OCI-LY7 (cell line): Measurements from ENCODE around the gene PPP2R3B. TPM values are rescaled to one million over a fixed set of nuclear protein-coding genes. Genes with fewer than 3 reads are reported as not detected.
"Not testable (repeated sequence)": the region's sequence is repeated elsewhere in the genome, so short reads cannot be mapped to it uniquely, and the experiment has no call there.

Experiments
- BruUV-seq: library from RNA; stranded (reverse); fragments of 400-500 nt; replicated peaks from 2 replicates; lab custom pipeline; 2021; lab: Mats Ljungman, UMichigan
- CTCF ChIA-PET: fragments of 300-600 bp; sonication (Branson Sonifier 250); formaldehyde crosslinking; loops from one replicate; lab custom pipeline; 2022; ENCODE audit warnings: antibody characterized with exemption; ENCODE audit not compliant: unreplicated experiment; lab: Charles Lee
- POLR2A ChIA-PET: fragments of 300-600 bp; sonication (Branson Sonifier 250); formaldehyde crosslinking; loops from one replicate; lab custom pipeline; 2022; ENCODE audit warnings: antibody characterized with exemption; lab: Charles Lee
- DNase-seq: peaks from one replicate; pipeline ENCODE4 v3.0.0-alpha.2; 2015; ENCODE audit warnings: low spot score
- H2AFZ ChIP-seq: fragments of 200-600 bp; sonication (generic), shearing (Covaris generic); 2 replicates; pipeline ENCODE4 v1.6.1; 2014; ENCODE audit warnings: mild to moderate bottlenecking, antibody characterized with exemption, low read length, moderate library complexity
- H3K27ac ChIP-seq: fragments of 200-600 bp; sonication (generic); 2 replicates; pipeline ENCODE4 v1.5.1; 2014; ENCODE audit warnings: mixed run types, low read depth, mild to moderate bottlenecking, moderate library complexity, low read length, inconsistent platforms; ENCODE audit not compliant: poor library complexity, severe bottlenecking
- H3K36me3 ChIP-seq: fragments of 200-600 bp; sonication (generic); 2 replicates; pipeline ENCODE4 v1.6.1; 2014; ENCODE audit warnings: mild to moderate bottlenecking, antibody characterized with exemption, low read length, moderate library complexity, mixed read lengths; ENCODE audit not compliant: insufficient read depth
- H3K4me1 ChIP-seq: fragments of 200-600 bp; sonication (generic); 2 replicates; pipeline ENCODE4 v1.5.1; 2014; ENCODE audit warnings: mild to moderate bottlenecking, low read length; ENCODE audit not compliant: insufficient read depth, poor library complexity, severe bottlenecking
- H3K4me2 ChIP-seq: fragments of 200-600 bp; sonication (generic); 2 replicates; pipeline ENCODE4 v1.6.1; 2014; ENCODE audit warnings: mild to moderate bottlenecking, low read length
- H3K4me3 ChIP-seq: fragments of 200-600 bp; sonication (generic); 2 replicates; pipeline ENCODE4 v1.5.1; 2014; ENCODE audit warnings: mild to moderate bottlenecking, low read depth, low read length; ENCODE audit not compliant: poor library complexity, severe bottlenecking
- H3K79me2 ChIP-seq: fragments of 200-600 bp; sonication (generic); 2 replicates; pipeline ENCODE4 v1.6.1; 2016; ENCODE audit warnings: low read depth, mild to moderate bottlenecking, low read length, moderate library complexity, mixed read lengths; ENCODE audit not compliant: insufficient read depth
- H3K9me2 ChIP-seq: fragments of 200-600 bp; sonication (generic); 2 replicates; pipeline ENCODE4 v1.6.1; 2016; ENCODE audit warnings: mild to moderate bottlenecking, low read length, mixed read lengths; ENCODE audit not compliant: insufficient read depth
- H3K9me3 ChIP-seq: fragments of 200-600 bp; sonication (generic); 2 replicates; pipeline ENCODE4 v1.6.1; 2014; ENCODE audit warnings: mild to moderate bottlenecking, mixed run types, low read length, mixed read lengths
- H4K20me1 ChIP-seq: fragments of 200-600 bp; sonication (generic); 2 replicates; pipeline ENCODE4 v1.6.1; 2014; ENCODE audit warnings: mild to moderate bottlenecking, antibody characterized with exemption, low read length, moderate library complexity, mixed read lengths; ENCODE audit not compliant: insufficient read depth
- EZH2phosphoT487 ChIP-seq: fragments of 200-600 bp; sonication (generic); IDR thresholded peaks from 2 replicates; pipeline ENCODE4 v1.6.1; 2018; ENCODE audit warnings: low read depth, borderline replicate concordance, mild to moderate bottlenecking, mixed run types, antibody characterized with exemption, low read length, moderate library complexity, mixed read lengths
- intact Hi-C: fragments of 100-400 bp; cut with micrococcal nuclease; formaldehyde crosslinking; loops from one replicate; pipeline ENCODE4 v1.10.0; 2022; ENCODE audit not compliant: unreplicated experiment
- total RNA-seq, 2 experiments: library from RNA; depleted of rRNA in 1 of 2; stranded (reverse); fragments of >200 nt in 1 of 2; shearing (Covaris generic) in 1 of 2; gene quantifications; 2 replicates each; pipeline ENCODE4 v1.2.3, GENCODE V29; 2014 to 2022
- TF ChIP-seq, protein P1 (sequence below): fragments of 200-600 bp; sonication (generic); conservative IDR thresholded peaks from 2 replicates; pipeline ENCODE4 v1.5.1; 2014; ENCODE audit warnings: mild to moderate bottlenecking, antibody characterized with exemption, low read length, moderate library complexity, mixed read lengths

The PPP2R3B gene
- total RNA-seq, 2 experiments from 2014 or later: 270 to 342 TPM

GRCh38 chrX:387729-388128, 1.0 kb upstream of the PPP2R3B start:
- no TSS peak for BruUV-seq
- no peak for TF ChIP-seq EZH2phosphoT487
- TF ChIP-seq, protein P1, sequence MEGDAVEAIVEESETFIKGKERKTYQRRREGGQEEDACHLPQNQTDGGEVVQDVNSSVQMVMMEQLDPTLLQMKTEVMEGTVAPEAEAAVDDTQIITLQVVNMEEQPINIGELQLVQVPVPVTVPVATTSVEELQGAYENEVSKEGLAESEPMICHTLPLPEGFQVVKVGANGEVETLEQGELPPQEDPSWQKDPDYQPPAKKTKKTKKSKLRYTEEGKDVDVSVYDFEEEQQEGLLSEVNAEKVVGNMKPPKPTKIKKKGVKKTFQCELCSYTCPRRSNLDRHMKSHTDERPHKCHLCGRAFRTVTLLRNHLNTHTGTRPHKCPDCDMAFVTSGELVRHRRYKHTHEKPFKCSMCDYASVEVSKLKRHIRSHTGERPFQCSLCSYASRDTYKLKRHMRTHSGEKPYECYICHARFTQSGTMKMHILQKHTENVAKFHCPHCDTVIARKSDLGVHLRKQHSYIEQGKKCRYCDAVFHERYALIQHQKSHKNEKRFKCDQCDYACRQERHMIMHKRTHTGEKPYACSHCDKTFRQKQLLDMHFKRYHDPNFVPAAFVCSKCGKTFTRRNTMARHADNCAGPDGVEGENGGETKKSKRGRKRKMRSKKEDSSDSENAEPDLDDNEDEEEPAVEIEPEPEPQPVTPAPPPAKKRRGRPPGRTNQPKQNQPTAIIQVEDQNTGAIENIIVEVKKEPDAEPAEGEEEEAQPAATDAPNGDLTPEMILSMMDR: no peak
- peaks cover 11% of the 10 kb centered on the region for H3K36me3 ChIP-seq
- DNase-seq: no peak
- ChIA-PET CTCF (no interaction called here), POLR2A (no interaction called here)
- peaks cover 33% of the 10 kb centered on the region for H3K79me2 ChIP-seq
- intact Hi-C loops: loop anchor here (1.0 kb wide), 1 partner anchor 15 kb away; no protein-coding TSS in a partner anchor
- peak overlapping the region; percentile 74 for H3K4me3 ChIP-seq
- H4K20me1 ChIP-seq: no peaks in the 10 kb centered on the region
- H3K27ac ChIP-seq: peak overlapping the region; percentile 75
- peak overlapping the region; percentile 85 for H2AFZ ChIP-seq
- H3K9me3 ChIP-seq: no peaks in the 10 kb centered on the region
- H3K4me1 ChIP-seq: peaks cover 26% of the 10 kb centered on the region
- H3K9me2 ChIP-seq: no peaks in the 10 kb centered on the region
- H3K4me2 ChIP-seq: peak overlapping the region; percentile 71

GRCh38 chrX:386239-386767, 404 bp downstream of the PPP2R3B start:
- Histone ChIP-seq H2AFZ (no peak overlapping the region), H3K9me2 (no peaks in the 10 kb centered on the region)

DNA sequence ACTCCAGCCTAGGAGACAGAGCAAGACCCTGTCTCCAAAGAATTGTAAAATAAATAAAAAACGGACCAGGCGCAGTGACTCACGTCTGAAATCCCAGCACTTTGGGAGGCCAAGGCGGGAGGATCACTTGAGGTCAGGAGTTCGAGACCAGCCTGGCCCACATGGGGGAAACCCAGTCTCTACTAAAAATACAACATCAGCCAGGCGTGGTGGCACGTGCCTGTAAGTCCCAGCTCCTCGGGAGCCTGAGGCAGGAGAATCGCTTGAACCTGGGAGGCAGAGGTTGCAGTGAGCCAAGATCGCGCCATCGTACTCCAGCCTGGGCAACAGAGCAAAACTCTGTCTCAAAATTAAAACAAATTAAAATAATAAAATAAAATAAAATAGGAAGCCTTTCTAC, 971 bp downstream of the PPP2R3B start:
- not testable (repeated sequence) for H3K9me2 ChIP-seq, H2AFZ ChIP-seq
- DNase-seq: peak; percentile 35

More at GRCh38 chrX:386239-386767, 404 bp downstream of the PPP2R3B start:
- no peaks in the 10 kb centered on the region for H3K9me3 ChIP-seq
- CTCF ChIA-PET: no interaction called here
- TF ChIP-seq, protein P1: no peak
- no peak for TF ChIP-seq EZH2phosphoT487
- H4K20me1 ChIP-seq: no peaks in the 10 kb centered on the region
- BruUV-seq: no TSS peak
- H3K4me3 ChIP-seq: peak overlapping the region; percentile 74
- peak overlapping the region; percentile 75 for H3K27ac ChIP-seq
- peaks cover 26% of the 10 kb centered on the region for H3K4me1 ChIP-seq
- peaks cover 37% of the 10 kb centered on the region for H3K79me2 ChIP-seq
- peak overlapping the region; percentile 81 for H3K4me2 ChIP-seq
- intact Hi-C loops: no loop called here
- H3K36me3 ChIP-seq: peaks cover 13% of the 10 kb centered on the region
- POLR2A ChIA-PET: no interaction called here
- DNase-seq: peak; percentile 57

More for the DNA sequence above, 971 bp downstream of the PPP2R3B start:
- CTCF ChIA-PET, H3K9me3 ChIP-seq, POLR2A ChIA-PET, H4K20me1 ChIP-seq, intact Hi-C loops: not testable (repeated sequence)
- peaks cover 37% of the 10 kb centered on the region for H3K79me2 ChIP-seq
- TSS peak; percentile 75 for BruUV-seq
- peaks cover 13% of the 10 kb centered on the region for H3K36me3 ChIP-seq
- peak overlapping the region; percentile 81 for H3K4me2 ChIP-seq
- peak overlapping the region; percentile 75 for H3K27ac ChIP-seq
- peak overlapping the region; percentile 74 for H3K4me3 ChIP-seq
- H3K4me1 ChIP-seq: peaks cover 26% of the 10 kb centered on the region
